Lung (tissue), 12 donors: ENCODE results near the gene SERINC1. TPM values are rescaled to one million over a fixed set of nuclear protein-coding genes. Genes with fewer than 3 reads are reported as not detected.

Experiments
- ATAC-seq: fragments of 200-7000 bp; cut with Tn5 transposase; one replicate; pipeline ENCODE4 v1.9.1; 2020; ENCODE audit warnings: moderate number of reproducible peaks; ENCODE audit not compliant: insufficient read depth, low FRiP score
- DNase-seq, 3 donors: peaks; one replicate each; pipeline ENCODE4 v3.0.0-alpha.2; 2013 to 2017
- H3K27ac ChIP-seq, 2 donors: one replicate each; pipeline ENCODE4 v1.5.1; 2013; ENCODE audit warnings: mild to moderate bottlenecking in 2 of 2, moderate library complexity in 2 of 2, control low read depth in 1 of 2, inconsistent platforms in 1 of 2, low read depth in 1 of 2, low read length in 1 of 2
- H3K27me3 ChIP-seq, 3 donors: one replicate each; pipeline ENCODE4 v1.5.1; 2013; ENCODE audit warnings: low read length in 2 of 3; ENCODE audit not compliant: control insufficient read depth in 3 of 3, insufficient read depth in 3 of 3
- H3K36me3 ChIP-seq, 4 donors: one replicate each; pipeline ENCODE4 v1.5.1; 2013; ENCODE audit warnings: low read length in 4 of 4, mild to moderate bottlenecking in 1 of 4, moderate library complexity in 1 of 4; ENCODE audit not compliant: control insufficient read depth in 4 of 4, insufficient read depth in 4 of 4
- H3K4me1 ChIP-seq, 5 donors: one replicate each; pipeline ENCODE4 v1.5.1; 2013; ENCODE audit warnings: low read length in 5 of 5, mild to moderate bottlenecking in 2 of 5, moderate library complexity in 1 of 5; ENCODE audit not compliant: control insufficient read depth in 5 of 5, insufficient read depth in 5 of 5
- H3K4me3 ChIP-seq: one replicate; pipeline ENCODE4 v1.5.1; 2013; ENCODE audit warnings: mild to moderate bottlenecking, control low read depth, moderate library complexity
- H3K9ac ChIP-seq, 2 donors: one replicate each; pipeline ENCODE4 v1.5.1; 2013; ENCODE audit warnings: low read length in 2 of 2, control low read depth in 1 of 2; ENCODE audit not compliant: insufficient read depth in 1 of 2
- H3K9me3 ChIP-seq, 4 donors: one replicate each; pipeline ENCODE4 v1.5.1; 2013; ENCODE audit warnings: low read length in 3 of 4, mild to moderate bottlenecking in 1 of 4, moderate library complexity in 1 of 4; ENCODE audit not compliant: control insufficient read depth in 4 of 4, insufficient read depth in 3 of 4
- WGBS, 2 donors: extraction: QIAGEN DNeasy Blood & Tissue Kit; methylation state at CpG; one replicate each; pipeline ENCODE4 v1.1.7; 2013; 5-methylcytosine and 5-hydroxymethylcytosine counted together
- polyA plus RNA-seq, 2 donors: library from polyadenylated mRNA; stranded (reverse); fragments of 200-250 nt; gene quantifications; one replicate each; pipeline ENCODE4 v1.2.1, GENCODE V29; 2013
- total RNA-seq, 2 donors: library from RNA; depleted of rRNA in 1 of 2; stranded (reverse); fragments of >200 nt in 1 of 2; gene quantifications; one replicate each; pipeline ENCODE4 v1.2.1, GENCODE V29; 2014 to 2021
- TF ChIP-seq, protein P1 (sequence below): IDR thresholded peaks from 2 replicates; pipeline ENCODE4 v1.5.1; 2012; ENCODE audit warnings: mild to moderate bottlenecking; ENCODE audit errors: control extremely low read depth, extremely low read depth
- donor health status: control.
- donor health status: control.
- donor health status: Bipolar disorder and iron deficiency.
- donor health status: healthy.
- donor health status: DM: yes; HTN: yes; CAD: no.

Gene SERINC1
- total and polyA plus RNA-seq, 4 donors: 50.1 to 226 (median 128) TPM

DNA sequence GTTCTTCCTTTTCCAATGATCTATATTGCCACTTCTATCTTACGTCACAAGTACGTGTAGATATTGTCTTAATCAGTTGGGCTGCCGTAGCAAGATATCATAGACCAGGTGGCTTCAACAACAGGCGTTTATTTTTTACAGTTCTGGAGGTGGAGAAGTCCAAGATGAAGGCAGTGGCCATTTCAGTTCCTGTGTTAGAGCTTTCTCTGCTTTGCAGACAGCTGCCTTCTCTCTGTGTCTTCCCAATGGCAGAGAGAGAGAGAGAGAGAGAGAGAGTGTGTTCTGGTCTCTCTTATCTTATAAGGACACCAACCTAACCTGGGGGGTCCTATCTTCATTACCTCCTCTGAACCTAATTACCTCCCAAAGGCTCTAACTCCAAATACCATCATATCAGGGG lies 63.9 kb downstream of the SERINC1 start:
- Histone ChIP-seq H3K27me3 (no peaks in the 10 kb centered on the region), H3K27ac (no peak overlapping the region), H3K4me1 (peaks cover 0 to 29% (median 0%) of the 10 kb centered on the region in 5 donors), H3K4me3 (no peak overlapping the region), H3K9me3 (no peaks in the 10 kb centered on the region), H3K36me3 (no peaks in the 10 kb centered on the region), H3K9ac (no peak overlapping the region)
- no peak for ATAC-seq
- 72 to 96% methylated on average over 4 of the region's 4 CpGs for WGBS, 2 donors
- TF ChIP-seq, protein P1, sequence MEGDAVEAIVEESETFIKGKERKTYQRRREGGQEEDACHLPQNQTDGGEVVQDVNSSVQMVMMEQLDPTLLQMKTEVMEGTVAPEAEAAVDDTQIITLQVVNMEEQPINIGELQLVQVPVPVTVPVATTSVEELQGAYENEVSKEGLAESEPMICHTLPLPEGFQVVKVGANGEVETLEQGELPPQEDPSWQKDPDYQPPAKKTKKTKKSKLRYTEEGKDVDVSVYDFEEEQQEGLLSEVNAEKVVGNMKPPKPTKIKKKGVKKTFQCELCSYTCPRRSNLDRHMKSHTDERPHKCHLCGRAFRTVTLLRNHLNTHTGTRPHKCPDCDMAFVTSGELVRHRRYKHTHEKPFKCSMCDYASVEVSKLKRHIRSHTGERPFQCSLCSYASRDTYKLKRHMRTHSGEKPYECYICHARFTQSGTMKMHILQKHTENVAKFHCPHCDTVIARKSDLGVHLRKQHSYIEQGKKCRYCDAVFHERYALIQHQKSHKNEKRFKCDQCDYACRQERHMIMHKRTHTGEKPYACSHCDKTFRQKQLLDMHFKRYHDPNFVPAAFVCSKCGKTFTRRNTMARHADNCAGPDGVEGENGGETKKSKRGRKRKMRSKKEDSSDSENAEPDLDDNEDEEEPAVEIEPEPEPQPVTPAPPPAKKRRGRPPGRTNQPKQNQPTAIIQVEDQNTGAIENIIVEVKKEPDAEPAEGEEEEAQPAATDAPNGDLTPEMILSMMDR: no peak
- DNase-seq: no peak

DNA sequence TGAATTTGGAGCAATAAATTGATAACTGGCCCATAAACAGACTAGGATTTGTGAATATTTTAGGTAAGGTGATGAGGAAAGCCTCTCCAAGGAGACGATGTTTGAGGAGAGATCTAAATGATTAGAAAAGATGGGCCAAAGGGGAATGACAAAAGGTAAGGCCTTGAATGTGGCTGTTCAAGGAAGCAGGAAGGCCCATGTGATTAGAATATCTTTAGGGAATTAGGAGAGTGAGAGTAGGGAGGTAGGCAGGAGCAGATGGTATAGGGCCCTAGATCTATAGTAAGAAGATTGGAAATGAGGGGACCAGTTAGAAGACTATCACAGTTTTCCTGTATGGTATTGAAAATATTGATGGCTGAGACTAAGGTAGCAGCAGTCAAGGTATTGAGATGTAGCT lies 65.4 kb downstream of the SERINC1 start:
- 95 to 99% methylated on average over 1 of the region's 1 CpG for WGBS, 2 donors
- Histone ChIP-seq H3K9ac (no peak overlapping the region), H3K4me1 (peaks cover 0 to 34% (median 1%) of the 10 kb centered on the region in 5 donors), H3K27me3 (no peaks in the 10 kb centered on the region), H3K9me3 (no peaks in the 10 kb centered on the region), H3K4me3 (no peak overlapping the region), H3K27ac (no peak overlapping the region), H3K36me3 (no peaks in the 10 kb centered on the region)
- DNase-seq: no peak
- TF ChIP-seq, protein P1: no peak
- ATAC-seq: no peak

DNA sequence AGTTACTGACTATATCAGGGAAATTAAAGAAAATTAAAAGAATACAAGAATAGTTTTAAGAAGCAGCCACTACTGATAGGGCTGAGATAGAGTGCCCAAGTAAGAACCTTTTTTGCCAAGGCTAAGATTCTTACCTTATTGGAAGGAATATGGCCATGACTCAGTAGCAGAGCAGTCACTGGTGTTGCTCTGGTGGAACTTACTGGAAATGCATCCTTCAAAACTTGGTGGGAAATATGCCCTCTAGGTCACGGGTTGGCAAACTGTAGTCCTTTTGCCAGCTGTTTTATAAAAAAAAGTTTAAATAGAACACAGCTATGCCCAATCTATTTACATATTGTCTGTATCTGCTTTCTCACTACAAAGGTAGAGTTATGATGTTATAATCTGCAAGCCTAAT lies 66.2 kb downstream of the SERINC1 start:
- Histone ChIP-seq H3K36me3 (no peaks in the 10 kb centered on the region), H3K4me3 (no peak overlapping the region), H3K27ac (no peak overlapping the region), H3K4me1 (peaks cover 0 to 37% (median 9%) of the 10 kb centered on the region in 5 donors), H3K27me3 (no peaks in the 10 kb centered on the region), H3K9me3 (no peaks in the 10 kb centered on the region), H3K9ac (no peak overlapping the region)
- DNase-seq: no peak
- WGBS, 2 donors: 88 to 95% methylated on average over 1 of the region's 1 CpG
- ATAC-seq: no peak
- TF ChIP-seq, protein P1: no peak

GRCh38 chr6:122404444-122404843 lies 67.2 kb downstream of the SERINC1 start:
- Histone ChIP-seq H3K9me3 (no peaks in the 10 kb centered on the region), H3K27ac (no peak overlapping the region), H3K4me3 (no peak overlapping the region), H3K9ac (no peak overlapping the region), H3K4me1 (peaks cover 0 to 37% (median 10%) of the 10 kb centered on the region in 5 donors), H3K36me3 (no peaks in the 10 kb centered on the region), H3K27me3 (no peaks in the 10 kb centered on the region)
- whole genome bisulfite sequencing, 2 donors: 64 to 68% methylated on average over 2 of the region's 2 CpGs
- TF ChIP-seq, protein P1: no peak
- no peak for DNase-seq
- no peak for ATAC-seq
